HG03432 (cell line): Measurements from ENCODE around the gene PRKCB.
"Not testable (repeated sequence)": the region's sequence is repeated elsewhere in the genome, so short reads cannot be mapped to it uniquely, and the experiment has no call there.

Experiments
- ATAC-seq: cut with Tn5 transposase; IDR thresholded peaks from one replicate; pipeline ENCODE4 v1.9.1; 2021; ENCODE audit warnings: mild to moderate bottlenecking, moderate library complexity; ENCODE audit not compliant: unreplicated experiment

Gene PRKCB

DNA sequence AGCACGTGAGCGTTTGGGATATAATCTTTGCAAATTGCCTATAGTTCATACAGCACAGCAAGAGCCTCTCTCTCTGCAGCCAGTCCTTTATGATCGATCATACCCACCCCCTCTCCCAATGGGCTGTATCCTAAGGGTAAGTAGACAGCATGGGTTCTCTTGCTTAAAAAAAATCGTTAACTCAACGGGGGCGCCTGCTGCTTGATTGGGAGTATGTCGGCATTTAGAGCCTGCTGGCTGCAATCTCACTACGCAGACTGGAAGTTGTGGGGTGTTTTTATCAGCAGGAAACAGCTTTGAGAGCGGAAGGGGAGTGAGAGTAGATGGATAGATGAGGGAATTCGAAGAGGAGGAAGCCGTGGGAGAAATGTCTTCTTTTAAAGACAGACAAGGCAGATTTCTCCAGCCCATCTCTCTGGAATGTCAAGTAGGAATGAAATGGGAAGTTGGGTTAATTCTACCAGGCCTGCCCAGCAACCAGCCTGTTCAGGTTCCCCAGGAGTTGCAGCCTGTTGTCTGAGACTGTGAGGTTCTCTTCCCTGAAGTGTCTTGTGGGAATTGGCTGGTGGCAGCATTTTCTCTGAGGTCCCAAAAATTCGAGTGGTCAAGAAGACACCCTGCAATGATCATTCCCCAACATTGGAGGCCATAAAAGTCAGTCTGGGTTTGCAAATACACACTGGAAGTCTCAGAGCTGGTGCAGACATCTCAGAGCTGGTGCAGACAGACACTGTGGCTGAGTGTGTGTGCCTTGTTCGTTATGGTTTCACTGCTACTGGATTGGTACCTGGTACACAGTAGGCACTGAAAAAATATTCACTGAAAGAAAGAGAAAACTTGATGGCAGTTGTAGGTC lies 65.6 kb downstream of the PRKCB start:
- ATAC-seq: no peak

DNA sequence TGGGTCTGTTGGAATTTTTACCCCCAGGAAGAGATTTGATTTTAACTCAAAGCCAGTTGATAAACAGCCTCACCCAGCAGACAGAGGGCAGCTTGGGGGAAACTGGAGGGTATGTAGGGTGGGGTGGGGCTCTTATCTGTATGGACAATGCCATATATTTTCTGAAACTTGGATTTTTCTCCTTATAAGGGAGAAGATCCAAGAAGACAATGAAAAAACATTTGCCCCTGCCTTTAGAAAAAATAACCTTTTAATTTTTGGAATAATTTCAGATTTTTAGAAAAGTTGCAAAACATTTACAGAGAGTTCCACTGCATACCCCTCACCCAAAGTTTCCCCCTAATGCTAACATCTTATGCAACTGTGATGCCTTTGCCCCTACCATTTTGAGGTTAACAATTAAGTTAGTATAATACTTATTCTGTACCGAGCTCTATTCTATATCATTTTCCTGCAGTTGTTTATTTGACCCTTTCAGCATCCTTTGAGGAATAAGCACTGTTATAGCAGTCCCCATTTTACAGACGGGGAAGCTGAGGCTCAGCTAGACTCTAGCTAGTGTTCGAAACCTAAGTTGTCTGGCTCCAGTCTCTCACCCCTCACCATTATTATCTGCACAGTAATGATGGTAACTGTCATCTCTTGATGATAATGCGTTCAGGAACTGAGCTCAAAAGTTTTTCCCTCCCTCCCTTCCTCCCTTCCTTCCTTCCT lies 66.4 kb downstream of the PRKCB start:
- no peak for ATAC-seq

DNA sequence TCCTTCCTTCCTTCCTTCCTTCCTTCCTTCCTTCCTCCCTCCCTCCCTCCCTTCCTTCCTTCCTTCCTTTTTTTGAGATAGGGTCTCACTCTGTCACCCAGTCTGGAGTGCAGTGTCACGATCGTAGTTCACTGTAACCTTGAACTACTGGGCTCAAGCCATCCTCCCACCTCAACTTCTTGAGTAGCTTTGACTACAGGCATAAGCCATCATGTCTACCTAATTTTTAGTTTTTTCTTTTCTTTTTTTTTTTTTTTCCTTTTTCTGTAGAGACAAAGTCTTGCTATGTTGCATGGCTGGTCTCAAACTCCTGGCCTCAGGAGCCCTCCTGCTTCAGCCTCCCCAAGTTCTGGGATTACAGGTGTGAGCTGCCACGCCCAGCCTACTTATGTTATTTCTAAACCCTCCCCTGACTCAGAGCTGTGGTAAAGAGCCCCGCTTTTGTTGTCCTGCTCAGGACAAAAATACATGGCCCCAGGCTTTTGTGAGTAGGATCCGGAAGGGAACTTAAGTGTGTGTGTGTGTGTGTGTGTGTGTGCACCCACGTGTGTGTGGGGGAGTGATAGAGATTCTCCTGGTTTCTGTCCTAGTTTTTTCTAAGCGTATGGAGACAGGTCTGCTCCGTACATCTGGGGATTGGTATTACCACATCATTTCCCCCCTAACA lies 67.1 kb downstream of the PRKCB start:
- no peak for ATAC-seq

DNA sequence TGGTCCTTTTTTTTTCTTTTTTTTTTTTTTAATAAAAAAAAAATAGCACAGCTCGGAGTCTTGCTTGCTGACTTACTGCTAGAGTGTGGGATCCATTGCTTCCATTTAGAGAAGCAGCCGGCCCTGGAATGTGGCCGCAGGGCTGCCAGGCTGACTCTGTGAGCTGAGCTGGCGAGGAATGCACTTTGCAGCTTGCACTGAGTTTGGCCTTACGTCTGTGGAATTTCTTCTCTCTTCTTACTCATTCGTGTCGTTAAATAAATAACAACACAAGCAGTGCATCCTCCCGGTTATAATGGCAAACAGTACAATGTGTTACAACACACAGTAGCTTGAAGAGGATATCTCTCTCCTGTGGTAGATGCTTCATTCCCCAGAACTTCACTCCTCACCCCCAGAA lies 69.2 kb downstream of the PRKCB start:
- ATAC-seq: no peak

DNA sequence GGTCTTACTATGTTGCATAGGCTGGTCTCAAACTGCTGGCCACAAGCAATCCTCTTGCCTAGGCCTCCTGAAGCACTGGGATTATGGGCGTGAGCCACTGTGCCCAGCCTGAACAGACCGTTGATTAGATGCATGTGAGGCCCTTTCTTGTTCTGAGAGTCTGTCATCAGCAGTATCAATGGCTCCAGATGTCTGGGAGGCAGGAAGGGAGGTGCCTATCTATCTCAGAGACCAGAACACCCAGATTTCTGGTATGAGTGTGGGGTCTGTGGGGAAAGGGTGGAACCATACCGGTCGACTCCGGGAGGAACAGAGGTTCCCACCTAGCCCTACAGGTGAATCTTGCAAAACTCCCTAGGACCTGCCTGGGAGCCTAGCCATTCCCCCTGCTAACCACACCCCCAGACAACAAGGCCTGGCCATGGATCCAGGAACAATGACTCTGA lies 71.7 kb downstream of the PRKCB start:
- no peak for ATAC-seq

DNA sequence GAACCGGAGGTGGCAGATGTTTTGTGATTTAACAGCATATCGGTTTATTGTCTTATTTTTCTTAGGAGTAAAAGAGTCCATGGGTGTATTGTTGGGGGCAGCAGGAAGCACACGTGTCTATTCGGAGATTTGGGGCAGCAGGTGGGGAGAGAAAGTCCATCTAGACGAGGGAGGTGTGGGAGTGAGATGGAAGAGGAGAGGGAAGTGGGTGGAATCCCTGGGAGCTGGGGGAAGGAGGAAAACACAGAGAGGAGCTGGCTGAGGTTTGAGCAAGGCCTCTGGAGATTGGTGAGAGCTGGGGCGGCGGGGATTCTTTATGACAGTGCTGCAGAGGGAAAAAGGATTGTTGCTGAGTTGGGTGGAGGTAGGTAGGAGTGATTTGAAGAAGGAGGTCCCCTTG lies 72.1 kb downstream of the PRKCB start:
- no peak for ATAC-seq

DNA sequence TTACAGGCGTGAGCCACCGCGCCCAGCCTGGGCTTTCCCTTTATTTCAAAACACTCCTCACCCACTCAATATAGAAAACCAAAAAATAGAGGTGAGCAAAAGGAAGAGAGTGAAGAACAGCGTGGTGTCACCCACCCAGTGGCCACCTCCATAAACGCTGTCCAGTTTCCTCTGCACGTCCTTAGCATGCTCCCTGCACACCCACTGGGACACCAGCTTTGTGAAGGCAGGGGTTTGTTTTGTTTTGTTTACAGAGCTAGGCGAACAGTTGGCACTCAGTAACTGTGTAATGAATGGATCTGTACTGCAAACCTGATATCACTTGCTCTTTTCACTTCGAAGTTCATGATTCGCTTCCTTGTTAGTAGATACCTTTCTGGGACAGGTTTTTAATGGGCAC lies 73.0 kb downstream of the PRKCB start:
- ATAC-seq: no peak

DNA sequence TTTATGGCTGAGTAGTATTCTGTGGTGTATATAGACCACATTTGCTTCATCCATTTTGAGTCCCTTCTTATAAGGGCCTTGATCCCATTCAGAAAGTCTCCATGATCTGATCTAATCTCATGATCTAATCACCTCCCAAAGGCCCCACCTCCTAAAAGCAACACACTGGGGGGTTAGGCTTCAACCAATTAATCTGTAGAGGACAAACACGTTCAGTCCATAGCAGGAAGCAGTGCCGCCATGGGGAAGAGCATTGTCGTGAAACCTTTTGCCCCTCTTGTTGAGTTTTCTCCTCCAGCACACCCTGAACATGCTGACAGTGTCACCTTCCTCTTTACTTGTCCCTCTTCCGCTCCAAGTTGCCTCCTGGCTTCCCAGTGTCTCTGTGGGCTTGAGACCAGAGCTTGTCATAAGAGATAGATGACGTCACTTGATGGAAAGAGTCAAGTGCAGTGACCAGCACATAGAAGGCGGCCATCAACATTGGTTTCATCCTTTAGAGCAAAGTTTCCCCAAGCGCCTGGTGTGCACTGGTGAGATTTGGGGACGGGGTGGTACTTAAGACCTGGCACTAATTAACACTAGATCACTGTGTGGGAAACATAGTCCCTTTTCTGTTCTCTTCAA lies 74.1 kb downstream of the PRKCB start:
- no peak for ATAC-seq

DNA sequence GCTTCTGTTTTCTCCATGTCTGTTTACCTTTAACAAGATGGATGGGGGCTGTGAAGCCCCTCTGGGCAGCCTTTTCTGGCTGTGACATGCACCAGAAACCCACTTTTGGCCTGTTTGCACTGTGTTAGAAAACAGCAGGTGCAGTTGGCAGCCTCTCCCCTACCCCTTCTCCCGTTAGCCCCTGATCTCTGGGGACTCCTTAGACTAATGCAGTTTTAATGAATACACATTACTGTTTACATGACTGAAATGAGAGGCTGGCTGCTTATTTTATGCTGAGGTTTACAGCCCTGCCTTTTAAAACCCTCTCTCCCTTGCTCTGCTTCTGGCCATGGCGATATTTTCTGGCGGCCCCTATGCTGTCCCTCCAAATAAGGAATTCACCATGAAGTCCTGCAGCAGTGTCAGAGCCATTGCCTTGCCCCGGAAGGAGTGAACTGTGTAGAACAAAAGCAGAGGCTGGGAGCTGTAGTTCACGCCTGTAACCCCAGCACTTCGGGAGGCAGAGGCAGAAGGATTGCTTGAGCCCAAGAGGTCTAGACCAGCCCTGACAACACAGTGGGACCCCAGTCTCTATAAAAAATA lies 79.3 kb downstream of the PRKCB start:
- no peak for ATAC-seq

DNA sequence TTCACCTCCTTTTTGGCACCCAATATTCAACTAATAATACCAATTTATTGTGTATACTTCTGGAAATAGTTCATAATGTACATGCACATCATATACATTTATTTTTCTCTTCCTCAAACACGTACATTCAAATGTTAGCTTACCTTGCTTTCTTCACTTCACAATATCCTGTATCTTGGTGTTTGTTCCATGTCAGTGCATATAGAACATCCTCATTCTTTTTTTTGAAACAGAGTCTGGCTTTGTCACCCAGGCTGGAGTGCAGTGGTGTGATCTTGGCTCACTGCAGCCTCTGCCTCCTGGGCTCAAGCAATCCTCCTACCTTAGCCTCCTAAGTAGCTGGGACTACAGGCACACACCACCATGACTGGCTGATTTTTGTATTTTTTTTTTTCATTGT lies 80.8 kb downstream of the PRKCB start:
- ATAC-seq: not testable (repeated sequence)

DNA sequence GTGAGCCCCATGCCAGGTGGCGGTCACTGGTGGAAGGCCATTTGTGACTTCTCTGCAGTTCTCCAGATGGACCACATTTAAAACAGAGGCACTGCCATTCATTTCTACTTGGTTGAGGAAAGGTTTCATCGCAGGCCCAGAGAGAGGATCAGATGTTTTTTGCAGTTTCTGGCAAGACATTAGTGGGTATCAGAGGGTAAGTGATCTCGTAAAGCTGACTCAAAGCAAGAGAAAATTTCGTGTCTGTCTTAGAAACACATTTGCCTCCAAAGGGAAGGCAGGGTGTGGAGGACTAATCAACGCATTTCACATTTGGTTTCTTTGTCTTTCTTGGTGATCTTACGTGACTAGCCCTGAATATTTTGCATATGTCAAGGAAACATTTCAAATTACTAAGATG lies 81.8 kb downstream of the PRKCB start:
- peak; percentile 61 for ATAC-seq

DNA sequence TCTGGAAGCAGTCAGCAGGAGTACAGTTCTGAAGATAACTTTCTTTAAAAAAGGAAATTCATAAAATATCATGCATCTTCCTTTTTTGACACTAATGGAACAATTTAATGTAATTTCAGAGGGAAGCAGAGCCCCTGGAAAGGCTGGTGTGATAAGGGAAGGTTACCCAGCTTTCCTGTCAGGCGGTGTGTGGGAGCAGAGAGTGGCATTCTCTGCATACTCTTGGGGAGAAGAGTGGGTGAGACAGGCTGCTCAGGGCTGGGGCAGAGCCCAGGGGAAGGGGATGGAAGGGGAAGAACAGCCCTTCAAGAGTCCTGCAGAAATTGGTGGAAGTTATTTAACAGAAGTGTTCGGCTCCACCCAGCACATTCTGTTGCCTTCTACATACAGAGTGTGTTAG lies 84.7 kb downstream of the PRKCB start:
- no peak for ATAC-seq

DNA sequence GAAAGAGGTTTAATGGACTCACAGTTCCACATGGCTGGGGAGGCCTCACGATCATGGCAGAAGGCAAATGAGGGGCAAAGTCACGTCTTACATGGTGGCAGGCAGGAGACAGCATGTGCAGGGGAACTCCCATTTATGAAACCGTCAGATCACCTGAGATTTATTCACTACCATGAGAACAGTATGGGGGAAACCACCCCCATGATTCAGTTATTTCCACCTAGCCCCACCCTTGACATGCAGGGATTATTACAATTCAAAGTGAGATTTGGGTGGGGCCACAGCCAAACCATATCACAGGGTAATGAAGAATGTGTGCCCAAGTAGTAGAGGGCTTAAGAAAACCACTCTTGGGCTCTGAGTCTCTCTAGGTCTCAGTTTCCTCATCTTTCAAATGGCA lies 85.1 kb downstream of the PRKCB start:
- no peak for ATAC-seq

DNA sequence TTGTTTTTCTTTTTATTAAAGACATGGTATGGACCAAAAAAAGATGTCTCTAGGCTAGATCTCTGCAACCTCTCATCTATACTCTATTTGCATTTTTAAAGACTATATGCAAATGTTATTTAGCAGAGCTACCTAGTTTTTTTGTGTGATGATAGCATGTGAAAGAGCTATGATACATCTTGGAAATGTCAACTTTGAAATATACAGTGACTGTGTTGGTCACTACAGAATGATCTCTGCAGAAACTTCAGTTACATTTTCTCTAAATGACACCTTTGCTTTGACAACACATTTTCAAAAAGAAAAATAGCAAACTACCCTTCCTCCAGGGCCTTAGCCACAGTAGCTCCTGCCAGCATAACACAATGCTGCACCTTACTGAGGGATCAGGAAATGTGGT lies 86.6 kb downstream of the PRKCB start:
- no peak for ATAC-seq

DNA sequence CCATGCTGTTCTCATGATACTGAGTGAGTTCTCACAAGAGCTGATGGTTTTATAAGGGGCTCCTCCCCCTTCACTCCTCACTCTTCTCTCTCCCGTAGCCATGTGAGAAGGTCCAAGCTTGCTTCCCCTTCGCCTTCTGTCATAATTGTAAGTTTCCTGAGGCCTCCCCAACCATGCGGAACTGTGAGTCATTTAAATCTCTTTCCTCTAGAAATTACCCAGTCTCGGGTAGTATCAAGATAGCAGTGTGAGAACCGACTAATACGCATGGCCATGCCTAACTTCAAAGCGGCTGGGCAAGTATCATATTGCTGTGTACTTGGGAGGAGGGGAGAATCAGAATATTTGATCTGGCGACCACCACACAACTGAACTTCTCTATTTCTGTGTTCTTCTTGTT lies 88.3 kb downstream of the PRKCB start:
- ATAC-seq: no peak

DNA sequence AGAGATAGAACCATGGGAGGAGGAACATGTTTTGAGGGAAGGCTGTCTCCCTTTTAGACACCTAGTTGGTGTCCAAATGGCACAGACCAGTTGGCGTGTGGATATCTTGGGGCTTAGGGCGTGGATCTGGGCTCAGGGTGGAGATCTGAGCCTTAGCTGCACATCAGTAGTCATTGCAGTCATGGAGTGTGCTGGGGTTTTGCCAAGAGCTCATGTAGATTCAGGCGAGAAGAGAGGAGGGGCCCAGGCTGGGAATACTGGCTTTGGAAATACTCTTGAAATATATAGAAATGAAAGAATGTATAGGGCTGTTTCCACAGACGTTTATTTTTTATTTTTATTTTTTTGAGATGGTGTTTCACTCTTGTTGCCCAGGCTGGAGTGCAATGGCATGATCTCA lies 92.0 kb downstream of the PRKCB start:
- no peak for ATAC-seq

DNA sequence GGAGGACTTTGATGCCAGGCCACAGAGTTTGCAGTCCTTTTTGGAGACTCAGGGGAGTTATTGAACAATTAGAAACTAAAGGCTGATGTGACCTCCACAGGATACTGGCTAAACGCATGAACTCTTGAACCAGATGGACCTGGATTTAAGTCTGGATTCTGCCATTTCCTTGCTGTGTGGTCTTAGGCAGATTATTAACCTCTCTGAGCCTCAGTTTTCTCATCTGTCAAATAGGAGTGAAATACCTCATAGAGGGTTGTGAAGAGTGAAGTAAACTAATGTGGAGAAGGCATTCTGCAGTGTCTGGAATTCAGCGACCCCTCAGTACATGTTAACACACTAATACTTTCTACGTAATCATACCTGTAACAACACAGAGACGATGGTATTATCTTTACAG lies 93.5 kb downstream of the PRKCB start:
- ATAC-seq: no peak

DNA sequence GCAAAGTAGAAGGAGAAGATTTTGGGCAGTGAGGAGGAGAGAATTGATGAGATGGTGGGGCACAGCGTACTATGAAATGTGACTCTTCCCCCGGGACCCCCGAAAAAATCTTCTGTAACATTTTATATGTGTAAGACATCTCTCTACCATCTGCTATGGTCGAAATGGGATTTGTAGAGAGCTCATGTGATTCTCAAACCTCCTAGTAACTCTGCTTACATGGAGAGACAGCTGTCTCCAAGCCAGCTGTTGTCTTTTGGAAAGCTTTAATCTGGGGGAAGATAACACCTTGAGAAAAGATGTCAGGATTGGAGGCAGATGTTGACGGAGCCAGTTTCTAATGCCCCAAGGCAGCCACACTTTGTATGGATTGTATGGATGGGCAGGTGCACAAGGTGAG lies 94.1 kb downstream of the PRKCB start:
- no peak for ATAC-seq

DNA sequence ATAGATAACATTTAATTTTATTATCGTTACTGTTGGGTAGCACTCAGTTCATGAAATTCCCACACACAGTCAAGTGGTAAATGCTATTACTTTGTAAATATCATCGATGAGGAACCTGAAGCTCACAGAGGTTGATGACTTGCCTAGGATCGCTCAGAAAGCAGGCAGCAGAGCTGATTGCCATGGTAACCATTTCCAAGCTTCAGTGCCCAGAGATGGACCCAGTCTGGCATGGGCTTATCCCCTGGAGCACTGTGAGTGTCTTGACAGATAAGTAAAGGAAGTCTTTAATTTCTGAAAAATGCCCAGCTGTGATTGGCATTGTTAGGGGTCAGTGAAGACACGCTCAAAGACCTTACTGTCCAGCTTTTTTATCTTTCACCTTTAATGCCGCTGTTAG lies 95.0 kb downstream of the PRKCB start:
- no peak for ATAC-seq

DNA sequence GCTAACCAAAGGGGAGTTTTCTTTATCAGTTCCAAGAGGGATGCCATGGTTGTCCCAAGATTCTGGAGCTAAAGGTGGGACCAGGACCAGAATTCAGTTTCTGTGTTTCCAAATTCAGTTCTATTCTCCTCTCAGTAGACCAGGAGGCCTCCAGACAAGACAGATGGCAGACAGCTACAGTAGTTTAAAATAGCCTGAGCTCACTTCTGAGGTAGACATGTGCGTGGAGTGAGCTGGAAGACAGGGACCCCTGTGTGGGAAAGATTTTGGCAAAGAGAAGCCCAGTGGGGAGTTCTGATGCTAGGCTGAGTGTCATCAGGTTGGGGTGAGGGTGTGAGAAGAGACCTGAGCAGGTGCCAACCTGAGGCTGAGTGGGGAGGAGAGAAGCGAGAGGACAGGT lies 95.4 kb downstream of the PRKCB start:
- no peak for ATAC-seq

DNA sequence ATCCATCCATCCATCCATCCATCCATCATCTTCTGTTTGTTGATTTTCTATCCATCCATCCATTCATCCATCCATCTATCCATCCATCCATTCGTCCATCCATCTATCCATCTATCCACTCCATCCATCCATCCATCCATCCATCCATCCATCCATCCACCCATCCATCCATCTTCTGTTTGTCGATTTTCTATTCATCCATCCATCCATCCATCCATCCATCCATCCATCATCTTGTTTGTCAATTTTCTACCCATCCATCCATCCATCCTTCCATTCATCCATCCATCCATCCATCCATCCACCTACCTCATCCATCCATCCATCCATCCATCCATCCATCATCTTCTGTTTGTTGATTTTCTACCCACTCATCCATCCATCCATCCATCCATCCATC lies 97.9 kb downstream of the PRKCB start:
- ATAC-seq: not testable (repeated sequence)
